M059J (cell line): ENCODE data around the gene POLR3E. TPM values are rescaled to one million over a fixed set of nuclear protein-coding genes. Genes with fewer than 3 reads are reported as not detected.

ENCODE experiments used
- total RNA-seq: library from RNA; depleted of rRNA; stranded (reverse); fragments of >200 nt; shearing (Covaris generic); gene quantifications from 2 replicates; pipeline ENCODE4 v1.2.3, GENCODE V29; 2014; rRNA removed

POLR3E gene
- total RNA-seq, 1 experiment from 2014 or later: 21.2 TPM

Other genes starting within 250 kb of the POLR3E start
- not detected in 2 replicates for gene VWA3A, start 204.9 kb upstream of the POLR3E start, total RNA-seq
- gene SDR42E2, start 134.9 kb upstream of the POLR3E start, total RNA-seq: not detected in 2 replicates
- gene EEF2K, start 91.1 kb upstream of the POLR3E start, total RNA-seq: 10.4 and 19.1 TPM in 2 replicates
- gene CDR2, start 77.2 kb downstream of the POLR3E start, total RNA-seq: 33.8 and 51.1 TPM in 2 replicates
- 5.8 and 9.3 TPM in 2 replicates for gene NPIPB5, start 213.5 kb downstream of the POLR3E start, total RNA-seq